A549 treated with CORT108297 at 1 μM for 4 hours (cell line): ENCODE results near the gene COQ3. TPM values are rescaled to one million over a fixed set of nuclear protein-coding genes. Genes with fewer than 3 reads are reported as not detected.

Experiments
- total RNA-seq: library from RNA; stranded (reverse); fragments of 200-300 nt; extraction: Qiagen RNA extraction; gene quantifications from 5 replicates; pipeline ENCODE4 v1.2.3, GENCODE V29; 2022

COQ3 gene
- total RNA-seq, result 9.8 to 12.1 TPM (median 11.0 TPM) in 5 replicates

DNA sequence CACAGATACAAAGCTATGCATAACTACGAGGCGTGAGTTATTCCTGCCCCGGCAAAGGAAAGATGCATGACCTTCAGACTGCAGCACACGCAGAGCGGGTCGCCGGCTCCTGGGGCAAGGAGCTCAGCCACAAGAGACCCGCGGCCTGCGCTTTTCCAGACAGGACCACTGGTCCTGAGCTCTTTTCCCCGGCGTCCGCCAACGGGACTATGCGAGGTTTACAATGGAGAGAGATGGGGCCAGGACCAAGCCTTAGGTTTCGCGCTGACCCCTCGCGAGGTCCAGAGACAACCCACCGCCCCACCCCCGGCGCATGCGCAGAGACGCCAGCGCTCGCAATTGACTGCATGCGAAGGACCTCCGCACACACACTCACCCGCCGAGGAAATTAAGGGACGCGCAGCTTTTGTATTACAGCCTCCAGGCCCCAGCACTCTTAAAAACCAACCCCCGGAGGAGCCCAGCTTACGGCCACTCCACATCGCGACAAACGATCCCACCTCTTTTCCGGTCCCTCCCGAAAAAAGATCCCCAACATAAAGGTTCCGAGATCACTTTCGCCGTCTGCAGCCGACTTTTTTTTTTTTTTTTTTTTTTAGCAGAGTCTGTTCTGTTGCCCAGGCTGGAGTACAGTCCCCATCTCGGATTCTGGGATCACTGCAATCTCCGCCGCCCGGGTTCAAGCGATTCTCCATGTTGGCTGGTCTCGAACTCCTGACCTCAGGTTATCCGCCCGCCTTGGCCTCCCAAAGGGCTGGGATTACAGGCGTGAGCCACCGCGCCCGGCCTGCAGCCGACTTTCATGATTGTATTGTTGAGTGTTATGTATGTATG lies at the start of gene COQ3:
TSS of gene COQ3 (minus strand) at position 498 of the 834 bp plus-strand sequence. CDS start at position 482, 16 bp downstream.

GRCh38 chr6:99424761-99425646 lies 31.0 kb upstream of the COQ3 start, which contains the start of gene PNISR:
Gene PNISR, minus strand, starts transcription at chr6:99425308. Its CDS starts 10,649 bp downstream, at chr6:99414659.

DNA sequence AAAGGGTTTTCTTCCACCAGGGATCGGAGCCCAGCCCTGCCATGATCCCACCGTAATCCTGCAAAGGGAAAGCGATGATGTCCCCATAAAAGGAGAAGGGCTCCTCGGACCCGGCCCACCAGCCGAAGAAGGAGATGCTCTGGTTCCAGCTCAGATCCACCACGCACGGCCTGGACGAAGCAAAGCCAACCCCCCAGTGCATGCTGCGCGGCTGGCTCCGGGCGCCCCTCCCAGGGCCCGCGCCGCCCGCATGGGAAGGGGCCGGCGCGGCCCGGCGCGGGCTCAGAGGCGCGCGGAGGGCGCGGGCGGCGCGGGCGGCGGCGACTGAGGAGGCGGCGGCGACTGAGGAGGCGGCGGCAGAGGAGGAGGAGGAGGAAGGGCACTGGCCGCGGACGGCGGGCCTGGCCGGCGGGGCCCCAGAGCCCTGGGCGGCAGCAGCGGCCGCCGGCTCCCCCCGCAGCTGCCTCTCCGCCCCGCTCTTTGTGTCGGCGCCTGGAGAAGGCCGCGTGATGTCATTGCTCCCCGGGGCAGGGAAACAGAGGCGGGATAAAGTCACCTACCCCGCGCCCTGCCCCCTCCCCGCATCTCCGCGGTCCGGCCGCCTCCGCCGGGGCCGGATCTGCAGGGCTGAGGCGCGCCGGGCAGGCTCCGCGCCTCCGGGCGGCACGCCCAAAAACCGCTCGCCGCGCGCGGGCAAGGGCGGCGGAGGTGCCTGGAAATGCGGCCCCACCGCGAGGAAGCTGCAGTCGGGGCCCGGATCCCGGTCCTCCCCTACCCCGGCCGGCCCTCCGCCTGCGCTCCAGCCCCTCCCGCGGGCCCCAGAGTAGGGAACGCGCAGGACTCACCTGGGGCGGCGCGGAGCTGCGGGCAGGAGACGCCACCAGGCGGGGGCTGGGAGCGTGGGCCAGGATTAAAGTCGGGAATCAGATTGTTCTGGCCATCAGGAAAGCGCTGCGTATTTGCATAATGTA lies 44.5 kb downstream of the COQ3 start, which contains the start of gene FAXC:
TSS of gene FAXC (minus strand) at position 504 of the 971 bp plus-strand sequence. CDS start at position 202, 302 bp downstream.

Other genes with a start within 250 kb of the COQ3 start
- 5.9 to 7.7 TPM (median 6.8 TPM) in 5 replicates for gene FAXC, start 44.5 kb downstream of the COQ3 start, total RNA-seq
- gene PNISR, start 31.1 kb upstream of the COQ3 start, total RNA-seq, result 20.4 to 31.2 TPM (median 28.4 TPM) in 5 replicates
- 4.3 to 6.0 TPM (median 5.2 TPM) in 5 replicates for gene USP45, start 121.2 kb upstream of the COQ3 start, total RNA-seq
- 27.2 to 40.8 TPM (median 28.4 TPM) in 5 replicates for gene CCNC, start 174.5 kb upstream of the COQ3 start, total RNA-seq
- 0.54 to 1.2 TPM (median 1.1 TPM) in 5 replicates for gene PRDM13, start 212.6 kb upstream of the COQ3 start, total RNA-seq